DOHH2 (cell line): ENCODE data around the gene AGPAT1.

ENCODE experiments used
- CTCF ChIP-seq: fragments of 200-600 bp; sonication (generic); IDR thresholded peaks from one replicate; pipeline ENCODE4 v1.5.1; 2014; ENCODE audit warnings: antibody characterized with exemption, mild to moderate bottlenecking, low read depth, low read length; ENCODE audit not compliant: poor library complexity, severe bottlenecking
- EZH2phosphoT487 ChIP-seq: fragments of 200-600 bp; sonication (generic); IDR thresholded peaks from 2 replicates; pipeline ENCODE4 v1.6.1; 2017; ENCODE audit warnings: borderline replicate concordance, mild to moderate bottlenecking, antibody characterized with exemption, low read length, moderate library complexity, mixed read lengths

- TF ChIP-seq CTCF (no peak), EZH2phosphoT487 (no peak)
Measured at GRCh38 chr6:32202186-32202585, 26.3 kb upstream of the AGPAT1 start.
